IMR-90 (cell line): ENCODE measurements around the gene SEC14L1.

Experiments used
- CTCF ChIP-seq: conservative IDR thresholded peaks from 2 replicates; pipeline ENCODE4 v1.5.1; 2012; ENCODE audit warnings: mild to moderate bottlenecking, low read depth, low read length, improper control_type of control experiment
- ELK1 ChIP-seq: fragments of 150-350 bp; IDR thresholded peaks from 2 replicates; pipeline ENCODE4 v1.6.1; 2016; ENCODE audit warnings: low read depth, mild to moderate bottlenecking, low read length, moderate library complexity, borderline replicate concordance
- FOS ChIP-seq: fragments of 150-350 bp; IDR thresholded peaks from 2 replicates; pipeline ENCODE4 v1.6.1; 2016; ENCODE audit warnings: low read depth, low read length
- MAFK ChIP-seq: IDR thresholded peaks from 2 replicates; pipeline ENCODE4 v1.6.1; 2012; ENCODE audit warnings: low read depth, low read length, improper control_type of control experiment
- MAZ ChIP-seq: IDR thresholded peaks from 2 replicates; pipeline ENCODE4 v1.6.1; 2012; ENCODE audit warnings: low read depth, mild to moderate bottlenecking, low read length, improper control_type of control experiment, moderate library complexity, borderline replicate concordance
- MXI1 ChIP-seq: IDR thresholded peaks from 2 replicates; pipeline ENCODE4 v1.6.1; 2012; ENCODE audit warnings: low read depth, mild to moderate bottlenecking, low read length, moderate library complexity, borderline replicate concordance
- POLR2A ChIP-seq: IDR thresholded peaks from 2 replicates; pipeline ENCODE4 v1.6.1; 2012; ENCODE audit warnings: mild to moderate bottlenecking, low read depth, low read length
- RAD21 ChIP-seq: IDR thresholded peaks from 2 replicates; pipeline ENCODE4 v1.6.1; 2012; ENCODE audit warnings: low read length, improper control_type of control experiment
- RCOR1 ChIP-seq: IDR thresholded peaks from 2 replicates; pipeline ENCODE4 v1.6.1; 2012; ENCODE audit warnings: mild to moderate bottlenecking, low read length, improper control_type of control experiment; ENCODE audit not compliant: insufficient replicate concordance
- SMC3 ChIP-seq: fragments of 150-350 bp; IDR thresholded peaks from 2 replicates; pipeline ENCODE4 v1.6.1; 2016; ENCODE audit warnings: low read depth, mild to moderate bottlenecking, antibody characterized with exemption, low read length, moderate library complexity

DNA sequence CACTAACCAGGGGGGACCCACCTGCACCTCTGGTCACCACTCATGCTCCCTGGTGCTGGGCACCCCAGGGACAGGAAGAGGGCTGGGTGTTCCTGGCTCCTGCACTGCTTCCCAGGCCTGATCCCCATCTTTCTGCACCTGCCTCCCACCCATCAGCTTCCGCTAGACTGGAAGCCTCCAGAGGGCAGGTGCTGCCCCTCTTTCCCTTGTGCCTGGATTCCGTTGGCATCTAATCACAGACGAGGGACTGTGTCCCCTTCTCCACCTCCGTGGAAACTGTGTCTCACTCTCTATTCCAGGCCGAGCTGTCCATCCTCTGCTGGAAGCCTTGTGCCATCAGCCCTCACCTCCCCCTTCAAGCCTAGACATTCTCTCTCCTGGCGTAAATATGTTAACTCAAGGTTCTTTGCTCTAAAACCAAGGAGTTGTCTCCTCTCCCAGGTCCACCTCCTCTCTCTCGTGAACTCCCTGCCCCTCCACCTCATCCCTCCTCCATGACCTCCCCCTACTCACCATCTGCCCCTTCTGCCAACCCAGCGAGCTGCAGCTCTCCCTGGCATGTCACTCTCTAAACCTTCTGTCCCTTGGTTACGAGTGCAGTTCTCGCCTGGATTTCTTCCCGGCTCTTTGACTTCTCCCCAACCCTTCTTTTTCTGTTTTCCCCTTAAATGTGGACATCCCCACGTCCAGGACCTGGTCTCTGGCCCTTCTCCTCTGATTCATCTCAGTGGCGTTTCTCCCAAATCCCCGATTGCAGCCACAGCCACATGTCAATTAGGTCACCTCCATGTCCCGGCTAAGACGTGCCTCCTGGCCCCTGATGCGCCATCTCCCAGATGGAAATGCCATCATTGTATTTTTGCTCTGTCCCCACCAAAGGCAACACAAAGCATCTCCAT lies 107.7 kb downstream of the SEC14L1 start:
- TF ChIP-seq CTCF = no peak
- no peak for TF ChIP-seq FOS
- TF ChIP-seq RCOR1 = no peak
- TF ChIP-seq ELK1 = no peak
- TF ChIP-seq SMC3 = no peak
- TF ChIP-seq POLR2A = no peak
- no peak for TF ChIP-seq MAFK
- TF ChIP-seq RAD21 = no peak
- TF ChIP-seq MXI1 = no peak
- TF ChIP-seq MAZ = no peak
